T-helper 17 cell (primary cell): ENCODE measurements around the gene FCN3. TPM values are rescaled to one million over a fixed set of nuclear protein-coding genes. Genes with fewer than 3 reads are reported as not detected.

ENCODE experiments used
- ATAC-seq: fragments of 150-1000 bp; cut with Tn5 transposase; 2 replicates; pipeline ENCODE4 v1.10.0; 2021; ENCODE audit warnings: mild to moderate bottlenecking, moderate library complexity
- DNase-seq, 3 donors: peaks; one replicate each; pipeline versions ENCODE4 v3.0.0 to v3.0.0-alpha.2; 2020 to 2021
- H3K9me3 ChIP-seq: one replicate; pipeline ENCODE4 v1.7.0; 2013; ENCODE audit warnings: low read length, mild to moderate bottlenecking; ENCODE audit not compliant: control insufficient read depth, poor library complexity, severe bottlenecking
- H3K27ac Mint-ChIP-seq: one replicate; pipeline ENCODE4 v1.8.0; 2022; ENCODE audit warnings: mild to moderate bottlenecking, moderate library complexity, mixed read lengths
- H3K27me3 Mint-ChIP-seq: one replicate; pipeline ENCODE4 v1.8.0; 2022; ENCODE audit warnings: mixed read lengths
- H3K36me3 Mint-ChIP-seq: one replicate; pipeline ENCODE4 v1.8.0; 2022; ENCODE audit warnings: low read depth, mixed read lengths
- H3K4me1 Mint-ChIP-seq: one replicate; pipeline ENCODE4 v1.8.0; 2022; ENCODE audit warnings: mild to moderate bottlenecking, mixed read lengths
- H3K4me3 Mint-ChIP-seq: one replicate; pipeline ENCODE4 v1.8.0; 2022; ENCODE audit warnings: mild to moderate bottlenecking, moderate library complexity, mixed read lengths
- total RNA-seq, 4 donors: library from RNA in 2 of 4; stranded (reverse) in 2 of 4; gene quantifications; one replicate each; pipeline ENCODE4 v1.2.3 and lab custom pipeline; 2022 to 2026

The FCN3 gene
- total RNA-seq, 2 donors from 2014 or later = not detected

DNA sequence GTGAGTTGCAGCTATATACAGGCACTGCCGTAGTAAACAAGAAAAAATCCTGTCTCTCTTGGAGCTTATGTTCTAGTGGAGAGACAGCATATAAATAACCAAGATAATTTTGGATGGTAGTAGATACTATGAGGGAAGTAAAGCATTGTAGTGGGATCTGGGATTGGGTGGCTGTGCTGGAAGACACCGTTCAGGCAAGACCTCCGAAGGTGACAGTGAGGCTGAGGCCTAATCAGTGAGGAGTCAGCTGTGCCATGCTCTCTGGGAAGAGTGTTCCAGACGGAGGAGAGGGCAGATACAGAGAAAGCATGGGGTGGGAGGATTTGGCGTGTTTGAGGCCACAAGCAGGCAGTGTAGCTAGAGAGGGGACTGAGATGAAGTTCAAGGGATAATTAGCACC, 46.7 kb downstream of the FCN3 start:
- H3K36me3 Mint-ChIP-seq = peaks cover 2% of the 10 kb centered on the region
- DNase-seq (no peak), ATAC-seq (no peak)
- H3K4me1 Mint-ChIP-seq = peaks cover 49% of the 10 kb centered on the region
- no peak overlapping the region for H3K4me3 Mint-ChIP-seq
- H3K27me3 Mint-ChIP-seq = no peaks in the 10 kb centered on the region
- H3K9me3 ChIP-seq = no peaks in the 10 kb centered on the region
- peak overlapping the region; percentile 89 for H3K27ac Mint-ChIP-seq

DNA sequence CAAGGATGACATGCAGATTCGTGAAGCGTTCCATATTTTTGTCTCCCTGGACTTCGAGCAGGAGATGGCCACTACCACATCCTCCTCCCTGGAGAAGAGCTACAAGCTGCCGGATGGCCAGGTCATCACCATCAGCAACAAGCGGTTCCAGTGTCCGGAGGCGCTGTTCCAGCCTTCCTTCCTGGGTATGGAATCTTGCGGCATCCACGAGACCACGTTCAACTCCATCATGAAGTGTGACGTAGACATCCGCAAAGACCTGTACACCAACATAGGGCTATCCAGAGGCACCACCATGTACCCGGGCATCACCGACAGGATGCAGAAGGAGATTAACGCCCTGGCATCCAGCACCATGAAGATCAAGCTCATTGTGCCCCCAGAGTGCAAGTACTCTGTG, 49.3 kb downstream of the FCN3 start:
- H3K9me3 ChIP-seq = no peaks in the 10 kb centered on the region
- no peak for ATAC-seq
- Mint-ChIP-seq H3K27me3 (no peaks in the 10 kb centered on the region), H3K4me3 (no peak overlapping the region), H3K36me3 (peaks cover 2% of the 10 kb centered on the region), H3K27ac (peak overlapping the region; percentile 24), H3K4me1 (peaks cover 46% of the 10 kb centered on the region)
- no peak for DNase-seq

DNA sequence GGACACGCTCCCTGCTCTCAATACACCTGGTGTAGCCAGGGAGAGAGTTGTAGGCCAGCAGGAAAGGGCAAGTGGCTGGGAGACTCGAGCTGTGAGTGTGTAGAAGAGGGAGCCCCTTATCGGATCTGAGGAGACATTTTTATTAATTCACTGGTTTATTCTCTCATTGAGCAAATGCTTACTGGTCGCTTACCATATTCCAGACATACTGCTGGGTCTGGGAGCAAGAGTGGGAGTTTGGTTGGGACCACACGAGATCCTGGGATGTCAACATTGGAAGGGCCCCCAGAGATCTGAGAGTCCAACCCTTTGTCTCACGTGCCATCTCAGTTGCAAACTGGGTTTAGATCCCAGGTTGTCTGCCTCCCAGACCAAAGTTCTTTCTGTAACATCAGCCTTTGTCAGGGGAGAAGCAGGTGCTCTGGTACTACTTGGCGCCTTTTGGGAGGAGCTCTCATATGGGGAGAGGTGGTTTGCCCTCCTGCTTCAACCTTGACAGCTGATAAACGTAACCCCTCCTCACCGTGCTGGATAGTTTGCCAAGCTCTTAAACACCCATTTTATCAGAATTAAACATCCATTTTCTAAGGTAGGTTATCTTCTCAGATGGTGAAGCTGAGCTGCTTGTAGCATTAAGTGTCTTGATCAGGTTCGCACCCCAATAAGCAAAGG, 51.9 kb downstream of the FCN3 start:
- H3K27ac Mint-ChIP-seq = peak overlapping the region; percentile 92
- ATAC-seq (no peak), DNase-seq (no peak)
- peaks cover 30% of the 10 kb centered on the region for H3K4me1 Mint-ChIP-seq
- no peaks in the 10 kb centered on the region for H3K9me3 ChIP-seq
- peak overlapping the region; percentile 94 for H3K4me3 Mint-ChIP-seq
- H3K36me3 Mint-ChIP-seq = no peaks in the 10 kb centered on the region
- H3K27me3 Mint-ChIP-seq = peaks cover 7% of the 10 kb centered on the region

DNA sequence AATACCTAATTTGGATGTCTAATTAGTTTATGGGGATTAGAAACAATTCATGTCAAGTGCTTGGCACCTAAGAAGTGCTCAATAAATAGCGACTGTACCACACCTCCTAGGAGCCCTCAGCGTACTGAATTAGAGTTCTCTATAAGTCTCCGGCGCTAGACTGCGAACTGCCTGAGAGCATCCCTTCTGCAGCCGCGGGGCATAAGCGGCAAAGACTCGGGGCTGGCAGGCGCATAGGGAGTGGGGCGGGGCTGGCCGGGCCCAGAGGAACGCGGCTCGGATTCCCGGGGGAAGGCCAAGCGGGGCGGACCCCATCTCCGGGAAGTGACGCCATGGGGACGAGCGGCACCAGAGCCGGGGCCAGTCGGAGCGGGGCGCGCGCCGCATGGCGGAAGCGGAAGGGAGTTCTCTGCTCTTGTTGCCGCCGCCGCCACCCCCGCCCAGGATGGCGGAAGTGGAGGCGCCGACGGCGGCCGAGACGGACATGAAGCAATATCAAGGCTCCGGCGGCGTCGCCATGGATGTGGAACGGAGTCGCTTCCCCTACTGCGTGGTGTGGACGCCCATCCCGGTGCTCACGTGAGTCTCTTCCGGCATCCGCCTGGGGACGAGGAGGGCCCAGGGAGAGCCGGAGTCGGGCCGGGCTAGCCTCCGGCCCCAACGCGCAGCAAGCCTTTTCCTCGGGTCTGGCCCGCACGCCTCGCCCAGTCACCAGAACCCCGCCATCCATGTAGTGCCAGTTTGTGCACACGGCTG, 52.6 kb downstream of the FCN3 start, which contains the start of gene TMEM222:
Gene TMEM222 (plus strand): TSS at position 351 of the 756 bp plus-strand sequence. CDS start 35 bp downstream, at position 386.
- peaks cover 7% of the 10 kb centered on the region for H3K27me3 Mint-ChIP-seq
- peak within 1 kb of the TSS; percentile 94 for H3K4me3 Mint-ChIP-seq
- H3K27ac Mint-ChIP-seq = peak within 1 kb of the TSS; percentile 92
- peaks cover 29% of the 10 kb centered on the region for H3K4me1 Mint-ChIP-seq
- DNase-seq (peak; percentile 96 to 97 (median 96)), ATAC-seq (peak; percentile 97)
- no peaks in the 10 kb centered on the region for H3K9me3 ChIP-seq
- H3K36me3 Mint-ChIP-seq = no peaks in the 10 kb centered on the region

Other genes with a start within 250 kb of the FCN3 start
- gene SLC9A1, start 219.7 kb downstream of the FCN3 start, total RNA-seq = 10 to 100 TPM; 21.4 to 30.4 TPM
- 10 to 100 TPM; 30.7 to 32.9 TPM for gene WDTC1, start 140.2 kb downstream of the FCN3 start, total RNA-seq
- 10 to 100 TPM; 24.8 to 27.0 TPM for gene TMEM222, start 52.7 kb downstream of the FCN3 start, total RNA-seq
- gene SYTL1, start 32.8 kb downstream of the FCN3 start, total RNA-seq = 100 to 1,000 TPM; 206 to 261 TPM
- gene MAP3K6, start 7.9 kb downstream of the FCN3 start, total RNA-seq = 1 to 10 TPM; 3.3 to 4.9 TPM
- not detected for gene CD164L2, start 8.5 kb upstream of the FCN3 start, total RNA-seq
- under 1 TPM in 1 of 2 donors, not detected in 1; 0.30 TPM for gene GPR3, start 17.8 kb upstream of the FCN3 start, total RNA-seq
- gene WASF2, start 115.3 kb upstream of the FCN3 start, total RNA-seq = 100 to 1,000 TPM; 124 to 144 TPM
- gene AHDC1, start 229.3 kb upstream of the FCN3 start, total RNA-seq = 10 to 100 TPM; 15.9 to 18.7 TPM